GM19240 (cell line): ENCODE results near the gene C16orf95.

Experiments
- DNase-seq: peaks from one replicate; pipeline ENCODE4 v3.0.0; 2011; ENCODE audit warnings: low spot score; ENCODE audit not compliant: insufficient read length

C16orf95 gene

DNA sequence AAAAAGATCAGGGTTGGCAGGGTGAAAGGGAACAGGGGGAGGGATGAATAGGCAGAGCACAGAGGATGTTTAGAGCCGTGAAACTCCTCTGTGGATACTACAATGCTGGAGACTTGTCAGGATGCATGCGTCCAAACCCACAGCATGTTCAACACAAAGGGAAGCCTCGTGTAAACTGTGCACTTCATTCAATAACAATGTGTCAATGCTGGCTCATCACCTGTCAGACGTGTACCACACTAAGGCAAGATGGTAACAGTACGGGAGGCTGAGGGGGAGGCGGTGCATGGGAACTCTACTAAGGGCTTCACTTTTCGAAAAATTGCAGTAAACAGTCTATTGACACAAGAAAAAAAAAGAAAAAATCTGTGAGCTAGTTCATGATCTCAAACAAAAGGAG, 63.7 kb downstream of the C16orf95 start:
- DNase-seq, result no peak
